HL-60 (cell line): Measurements from ENCODE around the gene FLAD1.
A peak's percentile ranks its signal among the peaks of the same experiment; 100 is the strongest.

Source experiments
- DNase-seq, 2 experiments: peaks; one replicate each; pipeline ENCODE4 v3.0.0-alpha.2; 2010 to 2020; ENCODE audit warnings: low read depth in 1 of 2, low spot score in 1 of 2
- H3K27ac ChIP-seq: fragments of 250-450 bp; sonication (Bioruptor Pico); replicated peaks from 2 replicates; pipeline ENCODE4 v1.5.1; 2020; ENCODE audit warnings: mild to moderate bottlenecking, moderate library complexity
- H3K27me3 ChIP-seq: fragments of 250-450 bp; sonication (Bioruptor Pico); 2 replicates; pipeline ENCODE4 v1.5.1; 2021; ENCODE audit warnings: mild to moderate bottlenecking, moderate library complexity; ENCODE audit not compliant: insufficient read depth, poor library complexity, severe bottlenecking
- H3K4me3 ChIP-seq: replicated peaks from 2 replicates; pipeline ENCODE4 v1.5.1; 2011; ENCODE audit warnings: mild to moderate bottlenecking, control low read depth, low read length; ENCODE audit not compliant: insufficient read depth
- CTCF ChIP-seq: IDR thresholded peaks from one replicate; pipeline ENCODE4 v1.5.1; 2011; ENCODE audit warnings: low read length, control low read depth, inconsistent platforms; ENCODE audit not compliant: insufficient read depth
- GABPA ChIP-seq: IDR thresholded peaks from 2 replicates; pipeline ENCODE4 v1.6.1; 2012; ENCODE audit warnings: low read depth
- POLR2AphosphoS5 ChIP-seq: IDR thresholded peaks from 2 replicates; pipeline ENCODE4 v1.6.1; 2012; ENCODE audit warnings: low read depth
- REST ChIP-seq: IDR thresholded peaks from 2 replicates; pipeline ENCODE4 v1.6.1; 2012; ENCODE audit warnings: low read depth; ENCODE audit not compliant: insufficient replicate concordance
- SPI1 ChIP-seq: IDR thresholded peaks from 2 replicates; pipeline ENCODE4 v1.6.1; 2012; ENCODE audit warnings: low read depth, mild to moderate bottlenecking, borderline replicate concordance

The FLAD1 gene

GRCh38 chr1:154961207-154962155, 21.7 kb upstream of the FLAD1 start, which contains the start of gene PYGO2:
Gene PYGO2, minus strand, starts transcription at chr1:154961782. Its CDS starts 206 bp downstream, at chr1:154961576.
- Histone ChIP-seq H3K4me3 (peak within 1 kb of the TSS; percentile 79), H3K27me3 (no peaks in the 10 kb centered on the region), H3K27ac (peak within 1 kb of the TSS; percentile 97)
- peak; percentile 81 to 90 for DNase-seq
- TF ChIP-seq CTCF (peak; percentile 9), POLR2AphosphoS5 (peak; percentile 76), REST (no peak), SPI1 (no peak), GABPA (peak; percentile 88)

GRCh38 chr1:154962156-154962749, 20.9 kb upstream of the FLAD1 start:
- TF ChIP-seq SPI1 (no peak; the same call in 1 of the 2 replicates), CTCF (no peak), GABPA (no peak), POLR2AphosphoS5 (no peak), REST (no peak)
- Histone ChIP-seq H3K27me3 (no peaks in the 10 kb centered on the region), H3K4me3 (peak overlapping the region; percentile 79), H3K27ac (peak overlapping the region; percentile 97)
- peak in 1 of 2 experiments; percentile 56 for DNase-seq

GRCh38 chr1:154962795-154963330, 20.3 kb upstream of the FLAD1 start:
- TF ChIP-seq SPI1 (no peak), POLR2AphosphoS5 (no peak), REST (no peak), CTCF (no peak), GABPA (no peak)
- Histone ChIP-seq H3K4me3 (peak overlapping the region; percentile 79; the same call in 1 of the 2 replicates), H3K27ac (peak overlapping the region; percentile 97), H3K27me3 (no peaks in the 10 kb centered on the region)
- DNase-seq = no peak
